Hippocampal formation (tissue), 2 donors: ENCODE results near the gene FAM76B.

Experiments used
- DNase-seq, 2 donors: peaks; one replicate each; lab custom pipeline; 2025; lab: John Stamatoyannopoulos, UW

FAM76B gene

GRCh38 chr11:95729462-95729861 lies 60.1 kb downstream of the FAM76B start:
- DNase-seq: no peak

GRCh38 chr11:95728790-95729189 lies 60.8 kb downstream of the FAM76B start:
- no peak for DNase-seq

GRCh38 chr11:95728094-95728493 lies 61.5 kb downstream of the FAM76B start:
- no peak for DNase-seq

- peak in 1 of 2 donors; percentile 34 for DNase-seq
Measured at GRCh38 chr11:95727620-95728019, 62.0 kb downstream of the FAM76B start.

- DNase-seq: no peak
Measured at GRCh38 chr11:95727111-95727510, 62.5 kb downstream of the FAM76B start.

GRCh38 chr11:95725196-95725595 lies 64.4 kb downstream of the FAM76B start:
- DNase-seq: no peak

GRCh38 chr11:95723361-95723942 lies 66.1 kb downstream of the FAM76B start:
- DNase-seq: no peak

GRCh38 chr11:95720195-95720594 lies 69.4 kb downstream of the FAM76B start:
- no peak for DNase-seq
